MCF 10A (cell line): Measurements from ENCODE around the gene ABCA1. TPM values are rescaled to one million over a fixed set of nuclear protein-coding genes. Genes with fewer than 3 reads are reported as not detected.
A peak's percentile ranks its signal among the peaks of the same experiment; 100 is the strongest.

Experiments used
- BruUV-seq: library from RNA; stranded (reverse); fragments of 400-500 nt; replicated peaks from 2 replicates; lab custom pipeline; 2021; lab: Mats Ljungman, UMichigan
- CTCF ChIA-PET: fragments of 300-600 bp; sonication (Branson Sonifier 250); formaldehyde crosslinking; extraction: SDS; loops from one replicate; lab custom pipeline; 2021; ENCODE audit warnings: antibody characterized with exemption, inconsistent platforms; lab: Yijun Ruan, JAX
- POLR2A ChIA-PET: fragments of 300-600, 350-650 bp; sonication (Branson Sonifier 250); formaldehyde crosslinking; extraction: SDS; loops from one replicate; lab custom pipeline; 2020; ENCODE audit warnings: antibody characterized with exemption, inconsistent platforms; lab: Yijun Ruan, JAX
- DNase-seq: peaks from one replicate; pipeline ENCODE4 v3.0.0-alpha.2; 2018; ENCODE audit not compliant: unreplicated experiment
- H3K27ac Mint-ChIP-seq: one replicate; pipeline ENCODE4 v1.8.0; 2022; ENCODE audit warnings: mild to moderate bottlenecking, low read depth, mixed read lengths; ENCODE audit not compliant: unreplicated experiment
- H3K27me3 Mint-ChIP-seq: one replicate; pipeline ENCODE4 v1.8.0; 2022; ENCODE audit warnings: mixed read lengths; ENCODE audit not compliant: insufficient read depth, unreplicated experiment
- H3K36me3 Mint-ChIP-seq: one replicate; pipeline ENCODE4 v1.8.0; 2022; ENCODE audit warnings: mild to moderate bottlenecking, moderate library complexity, mixed read lengths; ENCODE audit not compliant: insufficient read depth, unreplicated experiment
- H3K4me1 Mint-ChIP-seq: one replicate; pipeline ENCODE4 v1.8.0; 2022; ENCODE audit warnings: mixed read lengths; ENCODE audit not compliant: insufficient read depth, unreplicated experiment
- H3K4me3 Mint-ChIP-seq: one replicate; pipeline ENCODE4 v1.8.0; 2022; ENCODE audit warnings: mild to moderate bottlenecking, moderate library complexity, mixed read lengths; ENCODE audit not compliant: unreplicated experiment
- H3K9me3 Mint-ChIP-seq: one replicate; pipeline ENCODE4 v1.8.0; 2022; ENCODE audit warnings: mixed read lengths; ENCODE audit not compliant: unreplicated experiment
- intact Hi-C: fragments of 100-400 bp; cut with micrococcal nuclease; formaldehyde crosslinking; loops from 2 replicates; pipeline ENCODE4 v1.14.1; 2022
- total RNA-seq: library from RNA; stranded (reverse); gene quantifications from 2 replicates; pipeline ENCODE4 v1.2.3, GENCODE V29; 2022
- TF ChIP-seq, protein P1 (sequence below): fragments of 200-600 bp; IDR thresholded peaks from one replicate; pipeline ENCODE4 v1.8.0; 2022; ENCODE audit warnings: antibody characterized with exemption, mild to moderate bottlenecking; ENCODE audit not compliant: unreplicated experiment

The ABCA1 gene
- total RNA-seq, 1 experiment from 2014 or later = 0.28 TPM

DNA sequence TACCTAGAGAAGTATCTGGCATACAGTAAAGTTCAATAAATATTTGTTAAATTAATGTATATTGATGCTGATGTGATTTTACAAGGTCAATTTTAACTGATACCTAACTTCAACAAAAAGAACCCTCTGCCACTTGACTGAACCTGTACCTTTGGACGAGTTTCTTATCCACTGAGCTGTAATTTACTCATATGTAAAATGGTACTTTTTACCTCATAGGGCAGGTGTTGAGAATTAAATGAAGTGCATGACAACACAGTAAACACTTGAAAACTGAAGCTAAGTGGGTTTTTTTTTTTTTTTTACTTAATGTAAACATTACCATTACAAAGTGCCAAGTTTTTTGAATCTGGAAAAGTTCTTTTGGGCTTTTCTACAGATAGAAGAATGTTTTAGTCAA, 148.6 kb downstream of the ABCA1 start:
- H3K4me1 Mint-ChIP-seq = no peaks in the 10 kb centered on the region
- no peaks in the 10 kb centered on the region for H3K36me3 Mint-ChIP-seq
- TF ChIP-seq, protein P1, sequence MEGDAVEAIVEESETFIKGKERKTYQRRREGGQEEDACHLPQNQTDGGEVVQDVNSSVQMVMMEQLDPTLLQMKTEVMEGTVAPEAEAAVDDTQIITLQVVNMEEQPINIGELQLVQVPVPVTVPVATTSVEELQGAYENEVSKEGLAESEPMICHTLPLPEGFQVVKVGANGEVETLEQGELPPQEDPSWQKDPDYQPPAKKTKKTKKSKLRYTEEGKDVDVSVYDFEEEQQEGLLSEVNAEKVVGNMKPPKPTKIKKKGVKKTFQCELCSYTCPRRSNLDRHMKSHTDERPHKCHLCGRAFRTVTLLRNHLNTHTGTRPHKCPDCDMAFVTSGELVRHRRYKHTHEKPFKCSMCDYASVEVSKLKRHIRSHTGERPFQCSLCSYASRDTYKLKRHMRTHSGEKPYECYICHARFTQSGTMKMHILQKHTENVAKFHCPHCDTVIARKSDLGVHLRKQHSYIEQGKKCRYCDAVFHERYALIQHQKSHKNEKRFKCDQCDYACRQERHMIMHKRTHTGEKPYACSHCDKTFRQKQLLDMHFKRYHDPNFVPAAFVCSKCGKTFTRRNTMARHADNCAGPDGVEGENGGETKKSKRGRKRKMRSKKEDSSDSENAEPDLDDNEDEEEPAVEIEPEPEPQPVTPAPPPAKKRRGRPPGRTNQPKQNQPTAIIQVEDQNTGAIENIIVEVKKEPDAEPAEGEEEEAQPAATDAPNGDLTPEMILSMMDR = no peak
- H3K9me3 Mint-ChIP-seq = no peaks in the 10 kb centered on the region
- no peak overlapping the region for H3K27ac Mint-ChIP-seq
- no peak for DNase-seq
- H3K27me3 Mint-ChIP-seq = no peaks in the 10 kb centered on the region
- H3K4me3 Mint-ChIP-seq = no peak overlapping the region
- CTCF ChIA-PET = interaction anchor here (0.7 to 3.8 kb wide), 9 partner anchors 10 to 1103 kb away, joined by 3 to 39 read pairs (median 6); partner anchors contain the start of gene NIPSNAP3B
- no TSS peak for BruUV-seq
- POLR2A ChIA-PET = no interaction called here
- intact Hi-C loops = no loop called here

DNA sequence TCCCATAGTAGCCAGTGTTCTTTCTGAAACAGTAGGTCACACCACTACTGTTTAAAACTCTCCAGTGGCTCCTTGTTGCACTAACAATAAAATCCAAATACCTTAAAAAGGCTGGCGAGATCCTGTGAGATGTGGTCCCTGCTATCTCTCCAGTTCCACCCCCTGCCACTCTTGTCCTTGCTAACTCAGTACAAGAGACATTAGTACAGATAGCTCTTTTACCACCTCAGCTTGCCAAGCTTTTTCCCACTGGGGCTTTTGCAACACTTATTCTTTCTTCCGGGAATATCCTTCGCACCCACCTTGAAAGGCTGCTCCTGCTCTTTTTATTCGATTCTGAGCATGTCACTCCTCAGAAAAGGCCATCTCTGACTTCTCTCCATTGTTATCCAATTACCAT, 149.2 kb downstream of the ABCA1 start:
- no peaks in the 10 kb centered on the region for H3K9me3 Mint-ChIP-seq
- intact Hi-C loops = no loop called here
- no peak overlapping the region for H3K4me3 Mint-ChIP-seq
- TF ChIP-seq, protein P1 = no peak
- ChIA-PET POLR2A (interaction anchor here (1.0 kb wide), 1 partner anchor 17 kb away, joined by 3 read pairs; no protein-coding TSS in a partner anchor), CTCF (interaction anchor here (0.7 to 3.8 kb wide), 7 partner anchors 15 to 636 kb away, joined by 3 to 39 read pairs (median 6); partner anchors contain the start of gene NIPSNAP3B)
- no peaks in the 10 kb centered on the region for H3K4me1 Mint-ChIP-seq
- no peaks in the 10 kb centered on the region for H3K36me3 Mint-ChIP-seq
- BruUV-seq = no TSS peak
- H3K27me3 Mint-ChIP-seq = no peaks in the 10 kb centered on the region
- no peak overlapping the region for H3K27ac Mint-ChIP-seq
- no peak for DNase-seq

- peak; percentile 4 for DNase-seq
- no peaks in the 10 kb centered on the region for H3K36me3 Mint-ChIP-seq
- POLR2A ChIA-PET = no interaction called here
- intact Hi-C loops = no loop called here
- H3K27me3 Mint-ChIP-seq = no peaks in the 10 kb centered on the region
- CTCF ChIA-PET = no interaction called here
- TF ChIP-seq, protein P1 = no peak
- BruUV-seq = no TSS peak
- no peaks in the 10 kb centered on the region for H3K4me1 Mint-ChIP-seq
- H3K9me3 Mint-ChIP-seq = no peaks in the 10 kb centered on the region
- H3K27ac Mint-ChIP-seq = no peak overlapping the region
- no peak overlapping the region for H3K4me3 Mint-ChIP-seq
Measured at GRCh38 chr9:104776797-104777196, 151.2 kb downstream of the ABCA1 start.

DNA sequence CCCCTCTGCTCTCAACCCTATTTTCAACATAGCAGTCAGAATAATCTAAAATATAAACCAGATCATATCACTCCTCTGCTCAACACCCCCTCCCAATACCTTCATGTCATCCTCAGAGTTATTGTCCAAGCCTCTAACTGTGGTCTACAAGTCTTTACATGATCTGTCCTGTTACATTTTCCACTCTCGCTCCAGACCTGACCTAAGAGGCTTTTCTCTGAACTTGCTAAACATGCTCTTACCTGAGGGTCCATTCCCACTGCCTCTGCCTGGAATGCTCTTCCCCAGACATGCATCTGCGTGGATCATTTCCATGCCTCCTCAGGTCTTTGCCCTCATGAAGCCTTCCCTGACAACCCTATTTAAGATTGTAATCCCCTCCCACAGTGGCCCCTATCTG, 152.0 kb downstream of the ABCA1 start:
- Mint-ChIP-seq H3K27ac (no peak overlapping the region), H3K4me1 (no peaks in the 10 kb centered on the region), H3K27me3 (no peaks in the 10 kb centered on the region), H3K4me3 (no peak overlapping the region), H3K36me3 (no peaks in the 10 kb centered on the region), H3K9me3 (no peaks in the 10 kb centered on the region)
- POLR2A ChIA-PET = no interaction called here
- DNase-seq = no peak
- intact Hi-C loops = no loop called here
- TF ChIP-seq, protein P1 = no peak
- no TSS peak for BruUV-seq
- CTCF ChIA-PET = interaction anchor here (0.6 kb wide), 2 partner anchors 523 to 1841 kb away, joined by 3 to 5 read pairs; no protein-coding TSS in a partner anchor
